HEK293T (cell line): ENCODE data around the gene FAM83B.
"Not testable (repeated sequence)": the region's sequence is repeated elsewhere in the genome, so short reads cannot be mapped to it uniquely, and the experiment has no call there.

Experiments used
- CTCF ChIA-PET: fragments of 350-600 bp; formaldehyde crosslinking; extraction: SDS; loops from one replicate; lab custom pipeline; 2021; ENCODE audit warnings: antibody characterized with exemption, inconsistent platforms; lab: Yijun Ruan, JAX
- POLR2A ChIA-PET: fragments of 350-600 bp; formaldehyde crosslinking; extraction: SDS; loops from one replicate; lab custom pipeline; 2020; ENCODE audit warnings: antibody characterized with exemption, inconsistent platforms; lab: Yijun Ruan, JAX
- DNase-seq: peaks from one replicate; pipeline ENCODE4 v3.0.0; 2012; ENCODE audit warnings: mixed read lengths; ENCODE audit errors: extremely low spot score
- ARNT ChIP-seq: fragments of 450-650 bp; IDR thresholded peaks from 2 replicates; pipeline ENCODE4 v1.6.1; 2017; ENCODE audit warnings: mild to moderate bottlenecking
- BHLHE40 ChIP-seq: fragments of 450-650 bp; IDR thresholded peaks from 2 replicates; pipeline ENCODE4 v1.6.1; 2016; ENCODE audit warnings: mild to moderate bottlenecking, moderate library complexity, borderline replicate concordance
- CTBP1 ChIP-seq: fragments of 450-650 bp; IDR thresholded peaks from 2 replicates; pipeline ENCODE4 v1.6.1; 2016; ENCODE audit warnings: borderline replicate concordance
- ELF4 ChIP-seq: fragments of 450-650 bp; IDR thresholded peaks from 2 replicates; pipeline ENCODE4 v1.6.1; 2017; ENCODE audit warnings: antibody characterized with exemption
- FOXA1 ChIP-seq: fragments of 450-650 bp; IDR thresholded peaks from 2 replicates; pipeline ENCODE4 v1.6.1; 2016; ENCODE audit warnings: mild to moderate bottlenecking
- FOXK2 ChIP-seq: fragments of 450-650 bp; IDR thresholded peaks from 2 replicates; pipeline ENCODE4 v1.6.1; 2016; ENCODE audit warnings: mild to moderate bottlenecking
- FOXM1 ChIP-seq: fragments of 450-650 bp; IDR thresholded peaks from 2 replicates; pipeline ENCODE4 v1.6.1; 2017; ENCODE audit warnings: mild to moderate bottlenecking, borderline replicate concordance
- HDGF ChIP-seq: fragments of 450-650 bp; IDR thresholded peaks from 2 replicates; pipeline ENCODE4 v1.6.1; 2017; ENCODE audit warnings: antibody characterized with exemption, borderline replicate concordance
- L3MBTL2 ChIP-seq: fragments of 450-650 bp; conservative IDR thresholded peaks from 2 replicates; pipeline ENCODE4 v1.6.1; 2016; ENCODE audit warnings: mild to moderate bottlenecking
- LEF1 ChIP-seq: fragments of 450-650 bp; IDR thresholded peaks from 2 replicates; pipeline ENCODE4 v1.6.1; 2017; ENCODE audit warnings: mild to moderate bottlenecking, borderline replicate concordance
- NFRKB ChIP-seq: fragments of 450-650 bp; IDR thresholded peaks from 2 replicates; pipeline ENCODE4 v1.6.1; 2016; ENCODE audit warnings: mild to moderate bottlenecking, moderate library complexity
- SP1 ChIP-seq: fragments of 450-650 bp; IDR thresholded peaks from 2 replicates; pipeline ENCODE4 v1.6.1; 2017
- SUZ12 ChIP-seq: fragments of 450-650 bp; IDR thresholded peaks from 2 replicates; pipeline ENCODE4 v1.6.1; 2016; ENCODE audit warnings: mild to moderate bottlenecking
- TARDBP ChIP-seq: fragments of 450-650 bp; IDR thresholded peaks from 2 replicates; pipeline ENCODE4 v1.6.1; 2016
- ZNF384 ChIP-seq: fragments of 450-650 bp; IDR thresholded peaks from 2 replicates; pipeline ENCODE4 v1.6.1; 2016
- TF ChIP-seq, protein P1 (sequence below): fragments of 450-650 bp; IDR thresholded peaks from 2 replicates; pipeline ENCODE4 v1.6.1; 2016

The FAM83B gene

DNA sequence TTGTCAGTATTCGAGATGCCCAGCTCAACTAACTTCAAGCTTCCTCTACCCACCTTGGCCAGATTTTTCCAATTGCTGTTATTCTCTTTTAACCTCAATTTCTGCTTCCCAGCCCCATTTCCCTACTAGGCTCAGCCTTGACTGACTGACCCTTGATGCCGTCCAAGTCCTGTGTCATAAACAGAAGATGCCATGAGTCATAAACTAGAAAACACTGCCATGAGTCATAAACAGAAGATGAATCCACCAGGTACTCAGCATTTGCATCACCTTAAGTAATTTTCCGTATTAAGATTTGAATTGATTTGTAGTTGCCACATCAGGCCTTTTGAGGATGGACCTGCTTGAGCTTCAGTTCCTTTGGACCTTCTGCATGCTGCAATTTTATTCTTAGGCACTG is 123.8 kb downstream of the FAM83B start:
- DNase-seq: no peak
- ChIA-PET CTCF (no interaction called here), POLR2A (no interaction called here)
- TF ChIP-seq TARDBP (no peak), ELF4 (no peak)

DNA sequence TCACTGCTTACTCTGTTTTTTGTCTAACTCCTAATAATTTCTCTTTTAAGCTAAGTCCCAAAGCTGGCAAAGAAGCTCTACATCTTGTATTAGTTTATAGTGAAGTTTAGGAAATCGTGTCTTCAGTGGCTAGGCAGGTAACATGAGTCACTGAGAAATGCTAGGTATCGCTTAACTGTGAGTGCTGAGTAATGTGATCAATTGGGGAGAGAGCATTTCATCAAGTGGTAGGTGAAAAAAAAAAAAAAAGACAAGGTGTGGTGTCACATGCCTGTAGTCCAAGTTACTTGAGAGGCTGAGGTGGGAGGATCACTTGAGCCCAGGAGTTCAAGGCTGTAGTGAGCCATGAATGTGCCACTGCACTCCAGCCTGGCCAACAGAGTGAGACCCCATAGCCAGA is 125.3 kb downstream of the FAM83B start:
- no peak for TF ChIP-seq LEF1
- no peak for TF ChIP-seq FOXM1
- no peak for TF ChIP-seq NFRKB
- TF ChIP-seq FOXA1: no peak
- no peak for TF ChIP-seq SUZ12
- TF ChIP-seq BHLHE40: no peak
- TF ChIP-seq HDGF: no peak
- TF ChIP-seq, protein P1, sequence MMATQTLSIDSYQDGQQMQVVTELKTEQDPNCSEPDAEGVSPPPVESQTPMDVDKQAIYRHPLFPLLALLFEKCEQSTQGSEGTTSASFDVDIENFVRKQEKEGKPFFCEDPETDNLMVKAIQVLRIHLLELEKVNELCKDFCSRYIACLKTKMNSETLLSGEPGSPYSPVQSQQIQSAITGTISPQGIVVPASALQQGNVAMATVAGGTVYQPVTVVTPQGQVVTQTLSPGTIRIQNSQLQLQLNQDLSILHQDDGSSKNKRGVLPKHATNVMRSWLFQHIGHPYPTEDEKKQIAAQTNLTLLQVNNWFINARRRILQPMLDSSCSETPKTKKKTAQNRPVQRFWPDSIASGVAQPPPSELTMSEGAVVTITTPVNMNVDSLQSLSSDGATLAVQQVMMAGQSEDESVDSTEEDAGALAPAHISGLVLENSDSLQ: no peak
- no peak for TF ChIP-seq CTBP1
- TF ChIP-seq L3MBTL2: no peak
- no peak for TF ChIP-seq FOXK2
- no peak for TF ChIP-seq ARNT
- no peak for TF ChIP-seq ELF4
- no peak for TF ChIP-seq ZNF384
- CTCF ChIA-PET: no interaction called here

DNA sequence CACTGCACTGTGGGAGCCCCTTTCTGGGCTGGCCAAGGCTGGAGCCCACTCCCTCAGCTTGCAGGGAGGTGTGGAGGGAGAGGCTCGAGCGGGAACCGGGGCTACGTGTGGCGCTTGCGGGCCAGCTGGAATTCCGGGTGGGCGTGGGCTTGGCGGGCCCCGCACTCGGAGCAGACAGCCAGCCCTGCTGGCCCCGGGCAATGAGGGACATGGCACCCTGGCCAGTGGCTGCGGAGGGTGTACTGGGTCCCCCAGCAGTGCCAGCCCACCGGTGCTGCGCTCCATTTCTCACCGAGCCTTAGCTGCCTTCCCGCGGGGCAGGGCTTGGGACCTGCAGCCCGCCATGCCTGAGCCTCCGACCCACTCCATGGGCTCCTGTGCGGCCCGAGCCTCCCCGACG is 132.6 kb downstream of the FAM83B start:
- CTCF ChIA-PET, POLR2A ChIA-PET, DNase-seq: not testable (repeated sequence)

More for the DNA sequence above, 125.3 kb downstream of the FAM83B start:
- DNase-seq: no peak
- POLR2A ChIA-PET: no interaction called here

DNA sequence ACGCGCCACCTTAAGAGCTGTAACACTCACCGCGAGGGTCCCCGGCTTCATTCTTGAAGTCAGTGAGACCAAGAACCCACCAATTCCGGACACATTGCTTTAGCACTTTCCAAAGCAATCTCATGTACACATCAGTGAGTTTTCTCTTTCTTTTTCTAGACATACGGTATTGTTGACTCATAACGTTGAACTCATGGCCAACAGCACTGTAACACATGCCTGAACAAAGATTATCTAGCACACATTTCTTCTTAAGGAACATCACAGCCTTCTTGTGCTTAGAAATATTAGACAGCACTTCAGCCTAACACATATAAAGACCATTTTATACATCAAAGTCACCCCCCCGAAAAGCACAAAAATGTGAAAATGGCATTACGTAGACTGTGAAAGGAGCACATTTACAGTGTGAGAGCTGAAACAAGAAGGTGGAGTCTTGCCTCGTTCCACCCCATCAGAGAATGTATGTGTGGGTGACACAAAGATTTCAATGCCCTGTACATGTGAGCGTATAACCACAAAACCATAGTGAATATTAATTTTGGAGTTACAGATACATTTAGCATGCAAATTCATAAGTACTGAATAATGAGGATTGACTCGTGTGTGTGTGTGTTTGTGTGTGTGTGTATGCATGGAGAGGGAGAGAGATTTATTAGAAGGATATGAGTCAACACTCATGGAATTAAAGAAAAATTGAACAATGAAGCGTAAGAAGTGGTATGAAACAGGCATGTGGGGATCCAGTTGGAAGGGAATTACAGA is 134.1 kb downstream of the FAM83B start:
- ChIA-PET CTCF (no interaction called here), POLR2A (no interaction called here)
- no peak for DNase-seq
- TF ChIP-seq SP1 (no peak), NFRKB (no peak), L3MBTL2 (no peak), LEF1 (no peak), TARDBP (no peak), HDGF (no peak), CTBP1 (no peak), SUZ12 (no peak)
- TF ChIP-seq, protein P1: no peak

DNA sequence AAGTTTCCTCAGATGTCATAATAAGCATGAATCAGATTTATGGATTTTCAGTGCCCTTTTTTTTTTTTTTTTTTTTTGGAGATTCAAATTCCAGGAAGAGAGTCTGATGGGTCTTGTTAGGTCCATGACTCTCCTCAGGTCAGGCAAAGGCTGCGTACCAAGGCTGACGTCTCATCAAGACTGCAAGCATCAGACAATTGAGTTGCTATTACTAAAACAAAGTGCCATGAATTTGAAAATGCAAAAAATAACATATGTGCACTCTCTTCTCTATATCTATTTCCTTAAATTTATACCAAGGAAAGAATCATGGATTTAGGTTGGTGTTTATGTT is 134.7 kb downstream of the FAM83B start:
- POLR2A ChIA-PET: no interaction called here

DNA sequence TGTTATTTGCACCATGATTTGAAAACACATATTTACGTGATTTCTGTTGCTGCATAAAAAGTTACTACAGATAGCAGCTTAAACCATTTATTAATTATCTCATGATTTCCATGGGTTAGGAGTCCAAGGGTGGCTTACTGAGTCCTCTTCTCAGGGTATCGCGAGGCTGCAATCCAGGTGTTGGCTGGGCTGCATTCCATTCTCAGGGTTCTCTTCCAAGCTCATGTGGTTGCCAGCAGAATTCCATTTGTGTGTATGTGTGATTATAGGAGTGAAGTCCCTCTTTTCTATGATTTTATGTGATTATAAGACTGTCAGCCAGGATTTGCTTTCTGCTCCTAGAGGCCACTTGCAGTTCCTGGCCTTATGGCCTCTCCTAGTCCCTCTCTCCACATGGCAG is 135.1 kb downstream of the FAM83B start:
- POLR2A ChIA-PET: no interaction called here
- TF ChIP-seq CTBP1 (no peak), LEF1 (no peak), BHLHE40 (no peak), SP1 (no peak), SUZ12 (no peak), L3MBTL2 (no peak), FOXA1 (no peak), ARNT (no peak), ZNF384 (no peak)
- CTCF ChIA-PET: no interaction called here
- no peak for DNase-seq

More for the DNA sequence above, 134.7 kb downstream of the FAM83B start:
- CTCF ChIA-PET: no interaction called here
- no peak for DNase-seq
- TF ChIP-seq, protein P1: no peak
- no peak for TF ChIP-seq L3MBTL2

DNA sequence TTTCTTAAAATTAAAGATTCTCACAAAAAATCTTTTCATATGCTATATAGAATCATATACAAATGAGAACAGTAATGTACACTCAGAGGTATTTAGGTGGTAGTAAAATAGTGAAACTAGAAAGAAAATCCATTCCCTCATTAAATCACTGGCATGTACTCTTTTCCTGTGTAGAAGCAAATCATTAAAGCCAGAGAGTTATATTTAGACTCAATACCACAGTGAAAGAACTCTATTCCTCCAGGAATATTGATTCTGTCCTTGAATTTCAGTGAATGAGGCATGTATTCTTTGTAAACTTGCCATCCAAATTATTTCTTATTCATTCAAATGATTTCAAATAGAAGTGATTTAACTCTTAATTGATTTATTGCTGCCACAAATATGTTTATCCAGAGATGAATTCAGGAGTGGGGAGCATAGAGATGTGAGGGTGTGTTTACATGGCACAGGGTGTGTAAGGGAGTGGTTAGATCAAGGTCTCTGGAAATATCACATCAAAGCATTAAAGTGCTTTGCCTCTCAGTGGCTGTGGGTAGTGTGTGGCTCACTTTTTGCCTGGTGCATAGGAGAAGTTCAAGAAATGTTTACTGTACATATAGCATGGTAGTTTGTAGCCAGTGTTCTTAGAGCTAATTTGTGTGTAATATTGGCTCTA is 141.2 kb downstream of the FAM83B start:
- no peak for DNase-seq
- ChIA-PET POLR2A (no interaction called here), CTCF (no interaction called here)
- TF ChIP-seq CTBP1: no peak
- TF ChIP-seq BHLHE40: no peak
- no peak for TF ChIP-seq FOXM1
- no peak for TF ChIP-seq SP1
- TF ChIP-seq FOXA1: no peak
- no peak for TF ChIP-seq L3MBTL2
- TF ChIP-seq FOXK2: no peak
- no peak for TF ChIP-seq ZNF384
- no peak for TF ChIP-seq ARNT
- TF ChIP-seq HDGF: no peak
- TF ChIP-seq, protein P1: no peak
- no peak for TF ChIP-seq NFRKB
- no peak for TF ChIP-seq ELF4
- no peak for TF ChIP-seq TARDBP
- TF ChIP-seq LEF1: no peak
- TF ChIP-seq SUZ12: no peak
